Lung (tissue), 12 donors: Measurements from ENCODE around the gene WNT10A. TPM values are rescaled to one million over a fixed set of nuclear protein-coding genes. Genes with fewer than 3 reads are reported as not detected.

Experiments
- ATAC-seq: fragments of 200-7000 bp; cut with Tn5 transposase; one replicate; pipeline ENCODE4 v1.9.1; 2020; ENCODE audit warnings: moderate number of reproducible peaks; ENCODE audit not compliant: insufficient read depth, low FRiP score
- DNase-seq, 3 donors: peaks; one replicate each; pipeline ENCODE4 v3.0.0-alpha.2; 2013 to 2017
- H3K27ac ChIP-seq, 2 donors: one replicate each; pipeline ENCODE4 v1.5.1; 2013; ENCODE audit warnings: mild to moderate bottlenecking in 2 of 2, moderate library complexity in 2 of 2, control low read depth in 1 of 2, inconsistent platforms in 1 of 2, low read depth in 1 of 2, low read length in 1 of 2
- H3K27me3 ChIP-seq, 3 donors: one replicate each; pipeline ENCODE4 v1.5.1; 2013; ENCODE audit warnings: low read length in 2 of 3; ENCODE audit not compliant: control insufficient read depth in 3 of 3, insufficient read depth in 3 of 3
- H3K36me3 ChIP-seq, 4 donors: one replicate each; pipeline ENCODE4 v1.5.1; 2013; ENCODE audit warnings: low read length in 4 of 4, mild to moderate bottlenecking in 1 of 4, moderate library complexity in 1 of 4; ENCODE audit not compliant: control insufficient read depth in 4 of 4, insufficient read depth in 4 of 4
- H3K4me1 ChIP-seq, 5 donors: one replicate each; pipeline ENCODE4 v1.5.1; 2013; ENCODE audit warnings: low read length in 5 of 5, mild to moderate bottlenecking in 2 of 5, moderate library complexity in 1 of 5; ENCODE audit not compliant: control insufficient read depth in 5 of 5, insufficient read depth in 5 of 5
- H3K4me3 ChIP-seq: one replicate; pipeline ENCODE4 v1.5.1; 2013; ENCODE audit warnings: mild to moderate bottlenecking, control low read depth, moderate library complexity
- H3K9ac ChIP-seq, 2 donors: one replicate each; pipeline ENCODE4 v1.5.1; 2013; ENCODE audit warnings: low read length in 2 of 2, control low read depth in 1 of 2; ENCODE audit not compliant: insufficient read depth in 1 of 2
- H3K9me3 ChIP-seq, 4 donors: one replicate each; pipeline ENCODE4 v1.5.1; 2013; ENCODE audit warnings: low read length in 3 of 4, mild to moderate bottlenecking in 1 of 4, moderate library complexity in 1 of 4; ENCODE audit not compliant: control insufficient read depth in 4 of 4, insufficient read depth in 3 of 4
- CTCF ChIP-seq: IDR thresholded peaks from 2 replicates; pipeline ENCODE4 v1.5.1; 2012; ENCODE audit warnings: mild to moderate bottlenecking; ENCODE audit errors: control extremely low read depth, extremely low read depth
- WGBS, 2 donors: extraction: QIAGEN DNeasy Blood & Tissue Kit; methylation state at CpG; one replicate each; pipeline ENCODE4 v1.1.7; 2013; 5-methylcytosine and 5-hydroxymethylcytosine counted together
- polyA plus RNA-seq, 2 donors: library from polyadenylated mRNA; stranded (reverse); fragments of 200-250 nt; gene quantifications; one replicate each; pipeline ENCODE4 v1.2.1, GENCODE V29; 2013
- total RNA-seq, 2 donors: library from RNA; depleted of rRNA in 1 of 2; stranded (reverse); fragments of >200 nt in 1 of 2; gene quantifications; one replicate each; pipeline ENCODE4 v1.2.1, GENCODE V29; 2014 to 2021
- donor health status: control.
- donor health status: control.
- donor health status: Bipolar disorder and iron deficiency.
- donor health status: healthy.
- donor health status: DM: yes; HTN: yes; CAD: no.

Gene WNT10A
- total and polyA plus RNA-seq, 4 donors = 0.17 to 0.77 (median 0.54) TPM

- ATAC-seq = peak; percentile 69
- 20% methylated on average over 16 of the region's 16 CpGs for WGBS, 2 donors
- TF ChIP-seq CTCF = peak; percentile 24
- no peak overlapping the region for H3K9ac ChIP-seq
- H3K27me3 ChIP-seq = peaks cover 4 to 55% (median 49%) of the 10 kb centered on the region in 3 donors
- H3K4me3 ChIP-seq = no peak overlapping the region
- peak; percentile 61 to 75 (median 68) for DNase-seq
- H3K4me1 ChIP-seq = peaks cover 0 to 5% (median 0%) of the 10 kb centered on the region in 5 donors
- no peak overlapping the region for H3K27ac ChIP-seq
- no peaks in the 10 kb centered on the region for H3K36me3 ChIP-seq
- H3K9me3 ChIP-seq = peaks cover 0 to 2% (median 0%) of the 10 kb centered on the region in 4 donors
Observed at GRCh38 chr2:218852911-218853667, 27.6 kb upstream of the WNT10A start.

GRCh38 chr2:218853766-218854165, 26.9 kb upstream of the WNT10A start:
- no peak overlapping the region for H3K27ac ChIP-seq
- no peak overlapping the region for H3K9ac ChIP-seq
- peaks cover 4 to 62% (median 56%) of the 10 kb centered on the region in 3 donors for H3K27me3 ChIP-seq
- H3K4me1 ChIP-seq = peaks cover 0 to 5% (median 0%) of the 10 kb centered on the region in 5 donors
- DNase-seq (no peak), ATAC-seq (no peak)
- 31 to 36% methylated on average over 5 of the region's 5 CpGs for WGBS, 2 donors
- H3K36me3 ChIP-seq = no peaks in the 10 kb centered on the region
- H3K9me3 ChIP-seq = peaks cover 0 to 2% (median 0%) of the 10 kb centered on the region in 4 donors
- H3K4me3 ChIP-seq = no peak overlapping the region
- TF ChIP-seq CTCF = no peak

GRCh38 chr2:218854860-218855259, 25.8 kb upstream of the WNT10A start:
- H3K27me3 ChIP-seq = peaks cover 4 to 63% (median 60%) of the 10 kb centered on the region in 3 donors
- WGBS, 2 donors = 47 to 48% methylated on average over 5 of the region's 5 CpGs
- H3K9me3 ChIP-seq = peaks cover 0 to 2% (median 0%) of the 10 kb centered on the region in 4 donors
- H3K9ac ChIP-seq = no peak overlapping the region
- peaks cover 0 to 5% (median 0%) of the 10 kb centered on the region in 5 donors for H3K4me1 ChIP-seq
- TF ChIP-seq CTCF = no peak
- ATAC-seq (no peak), DNase-seq (no peak)
- H3K27ac ChIP-seq = no peak overlapping the region
- H3K36me3 ChIP-seq = no peaks in the 10 kb centered on the region
- no peak overlapping the region for H3K4me3 ChIP-seq
